ENCODE measurements around the gene ZNF780A.
"Not testable (repeated sequence)": the region's sequence is repeated elsewhere in the genome, so short reads cannot be mapped to it uniquely, and the experiment has no call there.

Gene ZNF780A

DNA sequence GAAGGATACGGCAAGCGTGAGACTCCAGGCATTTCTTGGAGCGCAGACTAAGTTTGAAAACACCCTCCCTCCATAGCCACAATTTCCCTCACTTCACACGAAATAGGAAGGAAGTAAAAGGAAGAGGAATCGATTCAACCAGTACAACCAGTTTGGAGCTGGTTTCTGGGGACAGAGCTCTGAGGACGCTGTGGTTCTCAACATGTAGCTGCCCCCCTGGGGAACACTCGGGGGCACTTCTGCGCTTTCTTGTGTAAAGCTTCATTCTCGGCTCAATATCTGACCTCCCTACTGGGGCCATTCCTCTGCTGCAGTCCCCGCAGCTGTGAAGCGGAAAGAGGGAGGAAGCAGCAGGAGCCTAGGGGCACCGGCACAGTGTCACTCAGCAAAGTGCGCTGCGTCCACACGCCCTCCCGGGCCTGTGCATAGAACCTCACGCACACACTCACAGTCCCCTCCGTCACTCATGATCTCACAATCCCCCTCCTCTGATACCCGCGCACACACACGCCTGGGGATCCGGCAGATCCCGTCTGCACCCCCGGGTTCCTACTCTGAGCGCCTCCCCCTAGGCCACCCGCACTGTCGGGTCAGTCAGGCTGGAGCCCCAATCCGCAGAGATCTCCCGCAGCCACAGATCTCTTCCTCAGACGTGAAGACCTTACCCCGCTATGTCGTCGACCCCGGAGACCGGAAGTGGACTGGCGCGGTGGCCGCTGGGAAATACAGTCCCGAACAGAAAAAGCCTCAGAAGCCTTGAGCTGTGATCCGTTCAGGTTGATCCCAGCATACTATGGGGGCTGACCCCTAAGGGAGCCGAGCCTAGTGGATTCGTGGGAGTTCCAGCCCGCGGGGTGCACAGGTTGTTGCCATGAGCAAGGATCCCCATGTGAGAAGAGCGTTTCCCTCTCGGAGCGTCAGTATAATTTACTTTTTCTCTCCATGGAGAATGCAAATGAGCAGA is at the start of gene ZNF780A:
Gene ZNF780A (minus strand): TSS at position 703 of the 964 bp plus-strand sequence. CDS start 6,190 bp downstream, outside the sequence.
- peak; percentile 83 for DNase-seq (ENCODE audit: low read depth, low spot score)

- peak; percentile 64 for DNase-seq (ENCODE audit: low read depth, low spot score)
Measured at GRCh38 chr19:40139533-40140287, 49.0 kb upstream of the ZNF780A start.

- DNase-seq (ENCODE audit: low read depth, low spot score), result no peak
Measured at GRCh38 chr19:40136818-40137217, 46.1 kb upstream of the ZNF780A start.

GRCh38 chr19:40134866-40135265 is 44.1 kb upstream of the ZNF780A start:
- DNase-seq (ENCODE audit: low read depth, low spot score), result no peak

DNA sequence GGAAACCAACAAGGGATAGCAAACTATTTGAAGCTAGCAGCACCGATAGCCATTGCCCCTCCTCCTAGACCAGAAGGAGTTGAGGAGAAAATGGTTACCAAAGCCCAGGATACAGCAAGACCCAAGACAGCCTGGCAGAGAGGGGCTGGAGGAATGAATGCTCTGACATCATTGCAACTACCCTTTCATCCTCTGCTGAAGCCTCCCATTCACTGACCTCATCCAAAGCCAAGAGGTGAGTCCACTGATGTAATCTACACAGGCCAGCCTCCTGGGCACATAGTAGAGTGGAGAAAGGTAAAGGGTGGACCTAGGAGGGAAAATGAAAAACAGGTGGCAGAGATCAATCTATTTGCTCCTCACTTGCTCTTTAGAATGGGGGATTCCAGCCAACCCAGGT is 42.7 kb upstream of the ZNF780A start:
- DNase-seq (ENCODE audit: low read depth, low spot score), result no peak

DNA sequence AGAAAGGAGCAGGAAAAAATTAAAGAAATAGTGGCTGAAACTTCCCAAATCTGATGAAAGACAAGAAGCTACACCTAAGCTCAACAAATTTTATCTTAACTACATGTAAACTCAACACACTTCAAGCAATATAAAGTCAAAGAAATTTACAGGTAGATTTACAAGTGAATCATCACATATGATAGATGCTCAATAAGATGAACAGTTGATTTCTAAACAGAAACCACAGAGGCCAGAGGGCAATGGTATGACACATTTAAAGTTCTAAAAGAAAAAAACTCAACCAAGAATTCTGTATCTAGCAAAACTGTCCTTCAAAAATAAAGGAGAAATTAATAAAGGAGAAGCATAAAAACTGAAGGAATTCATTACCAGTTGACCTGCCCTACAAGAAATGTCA is 39.3 kb upstream of the ZNF780A start:
- no peak for DNase-seq (ENCODE audit: low read depth, low spot score)

- DNase-seq (ENCODE audit: low read depth, low spot score), result no peak
Measured at GRCh38 chr19:40129425-40129824, 38.7 kb upstream of the ZNF780A start.

DNA sequence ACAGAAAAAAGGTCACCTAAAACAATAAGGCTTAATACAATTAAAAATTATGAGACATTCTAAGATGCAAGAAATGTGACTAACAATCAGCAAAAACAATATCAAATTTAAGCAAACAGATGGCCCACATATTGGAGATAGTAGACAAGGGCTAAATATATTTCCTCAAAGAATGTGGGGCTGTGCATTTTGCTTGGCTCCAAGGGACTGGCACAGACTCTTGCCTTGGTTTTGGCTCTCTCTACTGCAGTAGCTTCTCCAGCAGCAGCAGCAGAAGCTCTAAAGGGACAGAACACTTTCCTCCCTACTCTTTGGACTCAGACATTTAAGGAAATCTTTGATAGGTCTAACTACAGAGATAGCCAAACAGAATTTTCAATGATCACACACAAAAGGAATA is 38.2 kb upstream of the ZNF780A start:
- no peak for DNase-seq (ENCODE audit: low read depth, low spot score)

DNA sequence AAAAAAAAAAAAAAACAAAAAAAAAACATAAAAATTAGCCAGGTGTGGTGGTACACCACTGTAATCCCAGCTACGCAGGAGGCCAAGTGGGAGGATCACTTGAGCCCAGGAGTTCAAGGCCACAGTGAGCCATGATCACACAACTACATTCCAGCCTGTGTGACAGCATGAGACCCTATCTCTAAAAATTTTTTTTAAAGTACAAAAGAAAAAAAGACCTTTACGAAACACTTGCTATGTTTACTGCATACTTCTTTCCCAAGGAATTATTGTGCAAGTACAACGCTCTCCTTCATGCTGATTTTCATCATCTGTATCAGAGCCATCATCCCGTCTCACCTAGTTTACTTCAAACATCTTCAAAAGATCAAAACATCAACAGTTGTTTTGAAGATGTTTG is 28.6 kb upstream of the ZNF780A start:
- no peak for DNase-seq (ENCODE audit: low read depth, low spot score)

DNA sequence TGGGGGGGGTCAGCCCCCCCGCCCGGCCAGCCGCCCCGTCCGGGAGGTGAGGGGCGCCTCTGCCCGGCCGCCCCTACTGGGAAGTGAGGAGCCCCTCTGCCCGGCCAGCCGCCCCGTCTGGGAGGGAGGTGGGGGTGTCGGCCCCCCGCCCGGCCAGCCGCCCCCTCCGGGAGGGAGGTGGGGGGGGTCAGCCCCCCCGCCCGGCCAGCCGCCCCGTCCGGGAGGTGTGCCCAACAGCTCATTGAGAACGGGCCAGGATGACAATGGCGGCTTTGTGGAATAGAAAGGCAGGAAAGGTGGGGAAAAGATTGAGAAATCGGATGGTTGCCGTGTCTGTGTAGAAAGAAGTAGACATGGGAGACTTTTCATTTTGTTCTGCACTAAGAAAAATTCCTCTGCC is 27.9 kb upstream of the ZNF780A start:
- not testable (repeated sequence) for DNase-seq (ENCODE audit: low read depth, low spot score)

- DNase-seq (ENCODE audit: low read depth, low spot score), result no peak
Measured at GRCh38 chr19:40116075-40116474, 25.3 kb upstream of the ZNF780A start.

GRCh38 chr19:40114119-40114518 is 23.4 kb upstream of the ZNF780A start:
- not testable (repeated sequence) for DNase-seq (ENCODE audit: low read depth, low spot score)

GRCh38 chr19:40112271-40112670 is 21.5 kb upstream of the ZNF780A start:
- not testable (repeated sequence) for DNase-seq (ENCODE audit: low read depth, low spot score)

GRCh38 chr19:40110570-40110969 is 19.8 kb upstream of the ZNF780A start:
- DNase-seq (ENCODE audit: low read depth, low spot score), result no peak

- DNase-seq (ENCODE audit: low read depth, low spot score), result no peak
Measured at GRCh38 chr19:40104754-40105153, 14.0 kb upstream of the ZNF780A start.

- no peak for DNase-seq (ENCODE audit: low read depth, low spot score)
Measured at GRCh38 chr19:40103600-40103999, 12.9 kb upstream of the ZNF780A start.

DNA sequence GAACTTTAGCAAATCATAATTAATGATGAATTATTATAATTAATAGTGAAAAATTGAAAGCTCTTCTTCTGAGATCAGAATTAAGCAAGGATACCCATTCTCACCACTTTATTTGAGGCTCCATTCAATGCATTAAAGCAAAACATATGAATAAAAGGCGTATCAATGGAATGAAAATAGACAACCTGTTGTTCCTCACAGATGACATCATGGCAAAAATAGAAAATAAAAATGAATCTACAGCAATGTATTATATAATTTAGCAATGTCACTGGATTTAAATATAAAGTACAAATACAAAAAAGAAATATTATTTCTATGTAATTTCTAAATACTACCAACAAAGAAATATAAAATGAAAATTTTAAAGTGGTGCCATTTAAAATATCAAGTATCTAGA is 11.1 kb upstream of the ZNF780A start:
- DNase-seq (ENCODE audit: low read depth, low spot score), result no peak

GRCh38 chr19:40093416-40093815 is 2.7 kb upstream of the ZNF780A start:
- DNase-seq (ENCODE audit: low read depth, low spot score), result no peak

DNA sequence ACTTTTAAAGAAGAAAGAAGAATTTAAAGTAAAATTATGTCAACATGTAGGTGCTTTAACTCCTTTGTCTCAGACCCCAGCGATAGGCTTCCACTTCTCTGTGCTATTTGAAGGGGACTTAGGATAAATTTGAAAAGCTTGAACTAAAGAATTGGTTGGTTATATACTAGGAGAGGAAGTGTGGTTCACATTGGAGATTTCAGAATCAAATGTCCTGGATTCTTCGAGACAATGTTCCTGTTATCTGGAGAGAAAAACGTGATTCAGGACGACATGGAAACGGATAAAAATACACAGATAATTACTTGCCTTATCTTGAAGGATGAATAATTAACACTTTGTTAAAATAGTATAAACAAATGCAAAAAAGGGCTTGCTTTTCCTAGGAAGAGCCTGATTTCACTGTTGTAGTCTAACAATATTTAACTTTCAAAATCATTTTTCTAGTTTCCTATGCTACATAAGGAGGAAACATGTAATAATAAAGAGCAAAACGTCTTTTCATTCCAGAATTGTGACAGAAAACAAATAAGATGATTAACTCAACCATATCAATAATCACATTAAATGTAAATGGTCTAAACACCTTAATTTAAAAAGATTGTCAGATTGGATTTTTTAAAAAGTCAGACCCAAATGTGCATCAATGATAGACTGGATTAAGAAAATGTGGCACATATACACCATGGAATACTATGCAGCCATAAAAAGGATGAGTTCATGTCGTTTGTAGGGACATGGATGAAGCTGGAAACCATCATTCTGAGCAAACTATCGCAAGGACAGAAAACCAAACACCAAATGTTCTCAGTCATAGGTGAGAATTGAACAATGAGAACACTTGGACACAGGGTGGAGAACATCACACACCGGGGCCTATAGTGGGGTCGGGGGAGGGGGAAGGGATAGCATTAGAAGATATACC is 724 bp upstream of the ZNF780A start:
- no peak for DNase-seq (ENCODE audit: low read depth, low spot score)

GRCh38 chr19:40089462-40089861 is 1.3 kb downstream of the ZNF780A start:
- peak; percentile 62 for DNase-seq (ENCODE audit: low read depth, low spot score)

- no peak for DNase-seq (ENCODE audit: low read depth, low spot score)
Measured at GRCh38 chr19:40088299-40089047, 2.3 kb downstream of the ZNF780A start.
